C4-2B (cell line): ENCODE data around the gene PRM1.

Source experiments
- H3K27ac ChIP-seq: fragments of 450-650 bp; 2 replicates; pipeline ENCODE4 v1.5.1; 2017
- CTCF ChIP-seq: fragments of 450-650 bp; conservative IDR thresholded peaks from 2 replicates; pipeline ENCODE4 v1.5.1; 2017; ENCODE audit warnings: mild to moderate bottlenecking
- ZFX ChIP-seq: fragments of 450-650 bp; IDR thresholded peaks from 2 replicates; pipeline ENCODE4 v1.6.1; 2017

Gene PRM1

DNA sequence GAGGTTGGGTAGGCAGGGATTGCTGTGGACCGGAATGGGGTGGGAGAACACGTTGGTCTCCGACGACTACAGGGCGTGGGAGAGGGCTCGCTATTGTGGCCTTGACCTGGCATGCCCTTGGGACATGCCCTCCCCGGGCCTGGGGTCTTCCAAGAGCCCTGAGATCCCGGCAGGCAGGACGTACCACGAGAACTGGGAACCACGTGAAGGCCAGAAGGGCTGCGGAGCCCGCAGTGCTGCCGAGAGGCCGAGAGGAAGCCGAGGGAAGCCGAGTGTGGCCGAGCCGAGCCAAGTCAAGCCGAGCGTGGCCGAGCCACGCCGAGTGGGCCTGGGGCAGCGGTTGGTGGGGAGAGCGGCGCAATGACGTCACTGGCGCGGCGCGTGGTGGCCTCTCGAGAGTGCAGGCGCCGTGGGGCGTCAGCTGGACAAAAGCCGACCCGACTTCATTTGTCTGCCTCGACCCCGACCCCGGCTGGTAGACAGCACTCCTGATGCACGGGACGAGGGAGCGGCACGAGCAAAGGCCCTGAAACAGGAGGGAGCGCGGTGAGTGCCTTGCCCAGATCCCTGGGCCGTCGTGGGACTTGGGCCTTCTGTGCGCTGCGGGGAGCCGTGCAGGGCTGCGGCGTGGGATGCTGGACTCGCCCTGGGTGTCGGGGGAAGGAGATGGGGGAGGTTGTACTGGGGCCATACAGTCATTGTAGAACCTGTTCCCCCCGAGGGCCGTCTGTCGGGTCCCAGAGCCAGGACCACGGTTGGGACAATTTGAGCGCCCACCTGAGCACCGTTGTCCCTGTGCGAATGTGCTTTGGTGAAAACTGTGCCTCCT, 31.7 kb downstream of the PRM1 start:
- H3K27ac ChIP-seq: no peak overlapping the region
- TF ChIP-seq ZFX (no peak), CTCF (no peak)

DNA sequence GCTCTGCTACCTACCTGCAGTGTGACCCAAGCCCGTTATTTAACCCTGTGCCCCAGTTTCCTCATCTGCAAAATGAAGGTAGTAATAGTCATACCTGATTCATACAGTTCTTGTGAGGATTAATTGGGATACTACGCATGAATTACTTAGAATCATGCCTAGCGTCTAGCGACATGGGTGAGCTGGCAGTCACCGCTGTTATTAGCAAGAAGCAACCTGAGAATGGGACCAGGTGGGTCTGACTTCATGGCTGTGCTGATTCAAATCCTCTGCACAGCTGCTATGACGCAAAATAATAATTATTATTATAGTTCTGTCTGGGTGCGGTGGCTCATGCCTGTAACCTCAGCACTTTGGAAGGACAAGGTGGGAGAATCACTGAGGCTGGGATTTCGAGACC, 33.0 kb downstream of the PRM1 start:
- TF ChIP-seq ZFX: no peak
- no peak for TF ChIP-seq CTCF
- H3K27ac ChIP-seq: no peak overlapping the region

DNA sequence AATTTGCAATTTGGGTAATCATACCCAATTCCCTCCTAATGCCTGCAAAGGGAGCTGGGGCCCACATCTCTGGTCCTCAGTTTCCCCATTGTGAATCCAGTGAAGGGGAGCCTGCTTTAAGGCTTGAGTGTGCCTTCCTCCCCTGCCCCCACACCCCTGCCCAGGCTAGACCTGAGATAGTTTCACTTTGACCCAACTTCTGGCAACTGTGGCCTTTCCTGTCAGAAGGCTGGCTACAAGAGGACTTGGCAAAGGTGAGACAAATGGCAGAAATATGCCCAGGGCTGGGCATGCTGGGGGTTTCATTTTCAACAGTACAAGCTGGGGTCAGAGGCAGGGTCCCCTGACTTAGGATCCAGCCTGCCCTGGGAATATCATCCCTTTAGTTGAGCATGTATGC, 35.1 kb downstream of the PRM1 start:
- no peak for TF ChIP-seq CTCF
- H3K27ac ChIP-seq: no peak overlapping the region

GRCh38 chr16:11245222-11245737, 35.9 kb downstream of the PRM1 start:
- H3K27ac ChIP-seq: no peak overlapping the region
- TF ChIP-seq CTCF (no peak), ZFX (no peak)

- H3K27ac ChIP-seq: no peak overlapping the region
- TF ChIP-seq CTCF (no peak), ZFX (no peak)
Measured at GRCh38 chr16:11242658-11243057, 38.5 kb downstream of the PRM1 start.

DNA sequence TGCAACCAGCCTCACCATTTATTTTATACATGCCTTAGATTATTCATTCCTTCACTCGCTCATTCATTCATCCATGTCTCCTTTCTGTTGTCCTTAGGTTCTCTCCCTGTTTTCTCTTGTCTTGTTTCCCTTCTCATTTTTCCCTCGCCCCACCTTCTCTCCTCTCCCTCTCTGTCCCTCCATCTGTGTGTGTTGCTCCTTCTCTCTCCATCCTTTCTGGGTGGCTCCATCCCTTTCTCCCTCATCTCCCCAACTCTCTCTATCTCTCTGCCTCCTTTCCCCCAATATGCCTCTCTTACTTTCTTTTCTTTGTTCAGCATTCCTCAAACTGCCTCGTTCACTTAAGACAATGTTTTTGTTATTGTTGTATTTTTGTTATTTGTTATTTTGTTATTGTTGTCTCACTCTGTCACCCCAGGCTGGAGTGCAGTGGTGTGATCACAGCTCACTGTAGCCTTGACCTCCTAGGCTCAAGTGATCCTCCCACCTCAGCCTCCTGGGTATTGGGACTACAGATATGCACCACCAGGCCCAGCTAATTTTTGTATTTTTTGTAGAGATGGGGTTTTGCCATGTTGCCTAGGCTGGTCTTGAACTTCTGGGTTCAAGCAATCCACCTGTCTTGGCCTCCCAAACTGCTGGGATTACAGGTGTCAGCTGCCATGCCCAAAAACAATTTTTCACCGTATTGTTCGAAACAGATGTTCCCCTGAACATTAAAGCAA, 39.5 kb downstream of the PRM1 start:
- TF ChIP-seq CTCF: no peak
- no peak for TF ChIP-seq ZFX
- no peak overlapping the region for H3K27ac ChIP-seq
